ENCODE measurements around the gene TUFT1. TPM values are rescaled to one million over a fixed set of nuclear protein-coding genes. Genes with fewer than 3 reads are reported as not detected.
"Not testable (repeated sequence)": the region's sequence is repeated elsewhere in the genome, so short reads cannot be mapped to it uniquely, and the experiment has no call there.

The TUFT1 gene
- total RNA-seq, 1 donor from 2014 or later: 36.6 TPM

GRCh38 chr1:151618996-151619395 lies 78.9 kb downstream of the TUFT1 start:
- ATAC-seq: not testable (repeated sequence)

- ATAC-seq: peak; percentile 49
Measured at GRCh38 chr1:151619489-151620093, 79.5 kb downstream of the TUFT1 start.

GRCh38 chr1:151620286-151620685 lies 80.2 kb downstream of the TUFT1 start:
- no peak for ATAC-seq

- no peak for ATAC-seq
Measured at GRCh38 chr1:151621351-151621750, 81.2 kb downstream of the TUFT1 start.

GRCh38 chr1:151624783-151625182 lies 84.7 kb downstream of the TUFT1 start:
- no peak for ATAC-seq

GRCh38 chr1:151626740-151627334 lies 86.7 kb downstream of the TUFT1 start:
- ATAC-seq: no peak

- ATAC-seq: no peak
Measured at GRCh38 chr1:151629278-151629677, 89.2 kb downstream of the TUFT1 start.

Other genes with a start within 250 kb of the TUFT1 start
- gene PI4KB, start 212.9 kb upstream of the TUFT1 start, total RNA-seq: 34.7 TPM
- gene RFX5, start 193.1 kb upstream of the TUFT1 start, total RNA-seq: 21.9 TPM
- 14.0 TPM for gene SELENBP1, start 167.6 kb upstream of the TUFT1 start, total RNA-seq
- gene PSMB4, start 140.7 kb upstream of the TUFT1 start, total RNA-seq: 178 TPM
- gene POGZ, start 80.8 kb upstream of the TUFT1 start, total RNA-seq: 37.5 TPM
- gene CGN, start 28.9 kb upstream of the TUFT1 start, total RNA-seq: 9.3 TPM
- gene SNX27, start 71.7 kb downstream of the TUFT1 start, total RNA-seq: 16.4 TPM
- not detected for gene CELF3, start 176.5 kb downstream of the TUFT1 start, total RNA-seq
- not detected for gene RIIAD1, start 181.2 kb downstream of the TUFT1 start, total RNA-seq
- 72.0 TPM for gene MRPL9, start 223.2 kb downstream of the TUFT1 start, total RNA-seq